GM23338 (cell line): ENCODE results near the gene NUP205. TPM values are rescaled to one million over a fixed set of nuclear protein-coding genes. Genes with fewer than 3 reads are reported as not detected.

Experiments
- ATAC-seq: fragments of 200-7000 bp; cut with Tn5 transposase; 3 replicates; pipeline ENCODE4 v1.9.1; 2020
- DNase-seq: peaks from one replicate; pipeline ENCODE4 v3.0.0-alpha.2; 2015; ENCODE audit warnings: low spot score
- H2AFZ ChIP-seq: fragments of 200-600 bp; sonication (generic); 2 replicates; pipeline ENCODE4 v1.8.0; 2016; ENCODE audit warnings: antibody characterized with exemption, mild to moderate bottlenecking, moderate library complexity
- H3F3A ChIP-seq: fragments of 200-600 bp; sonication (generic); replicated peaks from 2 replicates; pipeline ENCODE4 v1.8.0; 2017; ENCODE audit warnings: antibody characterized with exemption, mixed run types, low read depth
- H3K27ac ChIP-seq: fragments of 200-600 bp; sonication (generic); 2 replicates; pipeline ENCODE4 v1.6.1; 2016; ENCODE audit warnings: low read depth
- H3K27me3 ChIP-seq: fragments of 200-600 bp; sonication (generic); 2 replicates; pipeline ENCODE4 v1.8.0; 2016; ENCODE audit warnings: mild to moderate bottlenecking, mixed run types, moderate library complexity; ENCODE audit not compliant: insufficient read depth
- H3K36me3 ChIP-seq: fragments of 200-600 bp; sonication (generic); 2 replicates; pipeline ENCODE4 v1.8.0; 2016; ENCODE audit warnings: mild to moderate bottlenecking; ENCODE audit not compliant: insufficient read depth
- H3K4me1 ChIP-seq: fragments of 200-600 bp; sonication (generic); 2 replicates; pipeline ENCODE4 v1.8.0; 2016; ENCODE audit warnings: mild to moderate bottlenecking, moderate library complexity; ENCODE audit not compliant: insufficient read depth
- H3K4me2 ChIP-seq: fragments of 200-600 bp; sonication (generic); 2 replicates; pipeline ENCODE4 v1.7.1; 2017; ENCODE audit warnings: mixed run types
- H3K4me3 ChIP-seq: fragments of 200-600 bp; sonication (generic); 2 replicates; pipeline ENCODE4 v1.6.1; 2016; ENCODE audit warnings: mixed run types
- H3K79me2 ChIP-seq: fragments of 200-600 bp; sonication (generic); replicated peaks from 2 replicates; pipeline ENCODE4 v1.8.0; 2017; ENCODE audit warnings: mild to moderate bottlenecking; ENCODE audit not compliant: insufficient read depth
- H3K9me2 ChIP-seq: fragments of 200-600 bp; sonication (generic); 2 replicates; pipeline ENCODE4 v1.8.0; 2017; ENCODE audit not compliant: insufficient read depth
- H4K20me1 ChIP-seq: fragments of 200-600 bp; sonication (generic); replicated peaks from 2 replicates; pipeline ENCODE4 v1.8.0; 2017; ENCODE audit warnings: mild to moderate bottlenecking; ENCODE audit not compliant: insufficient read depth
- H3K27ac Mint-ChIP-seq: 2 replicates; pipeline ENCODE4 v1.8.0; 2020; ENCODE audit warnings: inconsistent platforms, mild to moderate bottlenecking, moderate library complexity, mixed read lengths
- H3K27me3 Mint-ChIP-seq: 3 replicates; pipeline ENCODE4 v1.8.0; 2022; ENCODE audit warnings: low read depth, mild to moderate bottlenecking, moderate library complexity, mixed read lengths, inconsistent platforms; ENCODE audit not compliant: insufficient read depth, poor library complexity
- H3K36me3 Mint-ChIP-seq: 3 replicates; pipeline ENCODE4 v1.8.0; 2021; ENCODE audit warnings: low read depth, mild to moderate bottlenecking, inconsistent platforms, moderate library complexity, mixed read lengths
- H3K4me1 Mint-ChIP-seq: 3 replicates; pipeline ENCODE4 v1.8.0; 2020; ENCODE audit warnings: mild to moderate bottlenecking, inconsistent platforms, mixed read lengths
- H3K4me3 Mint-ChIP-seq: 3 replicates; pipeline ENCODE4 v1.8.0; 2021; ENCODE audit warnings: moderate library complexity, mild to moderate bottlenecking, inconsistent platforms, mixed read lengths
- H3K9me3 Mint-ChIP-seq: 3 replicates; pipeline ENCODE4 v1.8.0; 2020; ENCODE audit warnings: moderate library complexity, mild to moderate bottlenecking, inconsistent platforms, mixed read lengths
- CTCF ChIP-seq, 2 experiments: fragments of 200-600 bp in 1 of 2; sonication (generic) in 1 of 2; conservative IDR thresholded peaks; 2 replicates each; pipeline versions ENCODE4 v1.5.1 to v1.6.1; 2016 to 2017; ENCODE audit warnings: antibody characterized with exemption in 2 of 2, low read depth in 2 of 2, mild to moderate bottlenecking in 2 of 2, moderate library complexity in 1 of 2
- EZH2 ChIP-seq: fragments of 200-600 bp; sonication (generic); IDR thresholded peaks from one replicate; pipeline ENCODE4 v1.8.0; 2017; ENCODE audit warnings: antibody characterized with exemption, mild to moderate bottlenecking, low read depth; ENCODE audit not compliant: unreplicated experiment
- JUNB ChIP-seq: IDR thresholded peaks from one replicate; pipeline ENCODE4 v1.6.1; 2016; ENCODE audit warnings: antibody characterized with exemption; ENCODE audit not compliant: unreplicated experiment
- POLR2AphosphoS5 ChIP-seq: IDR thresholded peaks from 2 replicates; pipeline ENCODE4 v1.6.1; 2016; ENCODE audit warnings: antibody characterized with exemption, low read depth
- STAT1 ChIP-seq: IDR thresholded peaks from one replicate; pipeline ENCODE4 v1.6.1; 2016; ENCODE audit warnings: antibody characterized with exemption; ENCODE audit not compliant: unreplicated experiment
- ZNF114 ChIP-seq: fragments of 250-450 bp; sonication (Bioruptor Pico); IDR thresholded peaks from 2 replicates; pipeline ENCODE4 v1.5.0; 2020; ENCODE audit warnings: mild to moderate bottlenecking, moderate library complexity
- ZNF331 ChIP-seq: fragments of 250-450 bp; sonication (Bioruptor Pico); IDR thresholded peaks from 2 replicates; pipeline ENCODE4 v1.5.0; 2020; ENCODE audit warnings: low read depth, mild to moderate bottlenecking, moderate library complexity
- polyA plus RNA-seq: library from polyadenylated mRNA; unstranded; fragments of >200 nt; fragmentation: Nextera tagmentation; extraction: Ambion mirVana; gene quantifications from 2 replicates; pipeline ENCODE4 v1.2.1, GENCODE V29; 2016
- total RNA-seq: library from RNA; depleted of rRNA; stranded (reverse); fragments of >200 nt; shearing (Covaris generic); gene quantifications from 2 replicates; pipeline ENCODE4 v1.2.3, GENCODE V29; 2014

NUP205 gene
- total and polyA plus RNA-seq, 2 experiments from 2014 or later, result 150 to 212 TPM

GRCh38 chr7:135653340-135654080 is 95.8 kb downstream of the NUP205 start:
- ATAC-seq, result peak; percentile 88
- peaks cover 23% of the 10 kb centered on the region; the same call in 2 of the 3 replicates for H3K36me3 Mint-ChIP-seq

DNA sequence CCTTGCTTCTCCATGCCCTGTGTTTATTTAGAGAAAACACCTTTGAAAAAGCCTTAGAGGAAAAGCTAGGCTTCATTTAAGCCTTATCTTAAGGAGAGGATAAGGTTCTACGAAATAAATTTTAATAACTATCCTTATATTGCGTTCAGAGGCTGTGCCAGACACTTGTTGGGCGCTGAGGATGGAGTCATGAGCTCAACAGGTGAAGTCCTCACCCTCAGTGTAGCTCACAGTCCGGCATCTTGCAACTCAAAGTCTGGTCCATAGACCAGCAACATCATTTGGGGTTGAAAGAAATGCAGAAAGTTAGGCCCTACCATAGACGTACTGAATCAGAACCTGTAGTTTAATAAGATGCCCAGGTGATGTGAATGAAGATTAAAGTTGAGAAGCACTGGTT is 100.8 kb downstream of the NUP205 start:
- Histone ChIP-seq H3K79me2 (peaks cover 11% of the 10 kb centered on the region), H3K9me2 (no peaks in the 10 kb centered on the region), H3K4me3 (no peak overlapping the region), H3K36me3 (no peaks in the 10 kb centered on the region), H3K4me1 (peaks cover 14% of the 10 kb centered on the region), H4K20me1 (no peaks in the 10 kb centered on the region), H3K27me3 (no peaks in the 10 kb centered on the region), H3F3A (peaks cover 5% of the 10 kb centered on the region; the same call in 1 of the 2 replicates), H2AFZ (peak overlapping the region; percentile 65; the same call in 1 of the 2 replicates), H3K4me2 (no peak overlapping the region), H3K27ac (no peak overlapping the region)
- H3K4me1 Mint-ChIP-seq, result peaks cover 10% of the 10 kb centered on the region; the same call in 2 of the 3 replicates
- no peak overlapping the region for H3K4me3 Mint-ChIP-seq
- 0 out of 3 replicates have a peak, but pooled peaks cover 2% of the 10 kb centered on the region for H3K36me3 Mint-ChIP-seq
- H3K27me3 Mint-ChIP-seq, result peaks cover 5% of the 10 kb centered on the region
- no peak for DNase-seq
- ATAC-seq, result no peak
- H3K27ac Mint-ChIP-seq, result no peak overlapping the region
- no peaks in the 10 kb centered on the region; the same call in 2 of the 3 replicates for H3K9me3 Mint-ChIP-seq
- TF ChIP-seq ZNF114, result no peak
- no peak for TF ChIP-seq ZNF331 (CRISPR knock-in tag)
- no peak for TF ChIP-seq STAT1
- TF ChIP-seq JUNB, result no peak
- TF ChIP-seq EZH2, result no peak
- TF ChIP-seq CTCF (conservative IDR thresholded peaks at IDR 0.05; ENCODE audit: low read depth in 2 of 2), result no peak

More at GRCh38 chr7:135653340-135654080, 95.8 kb downstream of the NUP205 start:
- H3K36me3 ChIP-seq, result peaks cover 8% of the 10 kb centered on the region; the same call in 1 of the 2 replicates
- Mint-ChIP-seq H3K4me1 (peaks cover 11% of the 10 kb centered on the region), H3K9me3 (no peaks in the 10 kb centered on the region), H3K4me3 (no peak overlapping the region), H3K27ac (peak overlapping the region; percentile 52), H3K27me3 (peaks cover 7% of the 10 kb centered on the region)
- H3F3A ChIP-seq, result 0 out of 2 replicates have a peak, but pooled peaks cover 5% of the 10 kb centered on the region
- no peaks in the 10 kb centered on the region for H3K9me2 ChIP-seq
- no peak overlapping the region for H2AFZ ChIP-seq
- H3K79me2 ChIP-seq, result no peaks in the 10 kb centered on the region
- H3K4me2 ChIP-seq, result no peak overlapping the region
- peak; percentile 44 for DNase-seq
- peak in 1 of 2 experiments; percentile 20; a peak in 1 of 4 replicates for TF ChIP-seq CTCF (conservative IDR thresholded peaks at IDR 0.05; ENCODE audit: low read depth in 2 of 2)
- TF ChIP-seq POLR2AphosphoS5, result no peak
- H4K20me1 ChIP-seq, result no peaks in the 10 kb centered on the region
- no peaks in the 10 kb centered on the region for H3K4me1 ChIP-seq
- H3K4me3 ChIP-seq, result no peak overlapping the region
- no peaks in the 10 kb centered on the region for H3K27me3 ChIP-seq
- peak overlapping the region; percentile 21 for H3K27ac ChIP-seq
